ENCODE measurements around the gene TRAF2.

GRCh38 chr9:136890661-136891060, 4.3 kb downstream of the TRAF2 start:
- TF ChIP-seq POLR2A (IDR thresholded peaks at IDR 0.05; ENCODE audit: low read depth, low read length) (no peak), POLR2AphosphoS5 (IDR thresholded peaks at IDR 0.05; ENCODE audit: low read depth, low read length) (no peak)

All from GM12892 (cell line).